ENCODE results near the gene HNRNPH3. TPM values are rescaled to one million over a fixed set of nuclear protein-coding genes. Genes with fewer than 3 reads are reported as not detected.

HNRNPH3 gene
- total and polyA plus RNA-seq, 3 donors from 2014 or later, result 87.9 to 220 (median 103) TPM

DNA sequence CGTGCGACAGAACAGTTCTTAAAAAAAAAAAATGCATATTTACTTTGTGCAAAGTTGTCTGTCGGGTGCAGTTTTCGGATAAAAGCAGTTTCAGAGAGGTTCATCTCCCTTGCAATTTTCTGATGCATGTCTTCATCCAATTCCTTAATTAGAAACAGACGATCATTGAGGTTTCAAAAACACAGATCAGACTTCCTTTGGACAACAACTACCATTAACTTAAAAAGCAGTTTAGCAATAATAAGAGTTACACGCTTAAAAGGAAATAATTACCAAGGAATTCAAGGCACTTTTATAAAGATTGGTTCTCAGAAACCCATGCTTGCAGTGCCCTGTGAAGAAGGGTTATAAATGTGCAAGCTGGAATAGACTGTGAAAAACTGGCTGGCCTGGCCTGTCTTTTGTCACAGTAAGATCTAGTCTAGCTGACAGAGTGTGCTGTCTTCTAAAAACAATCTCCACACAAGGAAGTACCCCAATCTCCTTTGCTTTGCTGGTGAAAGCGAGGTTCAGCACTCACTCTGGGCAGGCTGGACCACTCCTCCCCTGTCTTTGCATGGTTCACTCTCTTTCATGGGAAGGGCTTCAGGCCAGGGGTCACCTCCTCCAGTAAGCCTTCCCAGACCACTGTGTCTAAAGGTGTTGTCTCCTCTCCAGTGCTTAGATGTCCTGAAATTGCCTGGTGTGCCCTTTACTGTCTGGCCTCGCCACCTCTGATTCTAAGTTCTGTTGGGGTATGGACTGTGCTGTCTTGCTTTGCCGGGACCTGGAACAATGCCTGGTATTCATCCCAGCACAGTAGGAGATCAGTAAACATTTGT is 34.8 kb upstream of the HNRNPH3 start:
- Histone ChIP-seq H3K9me3 (no peaks in the 10 kb centered on the region), H3K27me3 (no peaks in the 10 kb centered on the region), H3K36me3 (ENCODE audit: low read depth, missing control alignments) (no peaks in the 10 kb centered on the region), H3K27ac (no peak overlapping the region), H3K4me1 (no peaks in the 10 kb centered on the region), H3K4me3 (no peak overlapping the region)
- intact Hi-C loops (cut with DNase I; ENCODE audit: low total_unique reads), result no loop called here
- WGBS, 2 donors, result 67% methylated on average over 9 of the region's 9 CpGs
- no peak for TF ChIP-seq CTCF (IDR thresholded peaks at IDR 0.05)
- TF ChIP-seq POLR2A (IDR thresholded peaks at IDR 0.05), result no peak
- no peak for DNase-seq

GRCh38 chr10:68301301-68301700 is 30.6 kb upstream of the HNRNPH3 start:
- WGBS, 2 donors, result 89 to 93% methylated on average over 3 of the region's 3 CpGs
- H3K9me3 ChIP-seq, result no peaks in the 10 kb centered on the region

DNA sequence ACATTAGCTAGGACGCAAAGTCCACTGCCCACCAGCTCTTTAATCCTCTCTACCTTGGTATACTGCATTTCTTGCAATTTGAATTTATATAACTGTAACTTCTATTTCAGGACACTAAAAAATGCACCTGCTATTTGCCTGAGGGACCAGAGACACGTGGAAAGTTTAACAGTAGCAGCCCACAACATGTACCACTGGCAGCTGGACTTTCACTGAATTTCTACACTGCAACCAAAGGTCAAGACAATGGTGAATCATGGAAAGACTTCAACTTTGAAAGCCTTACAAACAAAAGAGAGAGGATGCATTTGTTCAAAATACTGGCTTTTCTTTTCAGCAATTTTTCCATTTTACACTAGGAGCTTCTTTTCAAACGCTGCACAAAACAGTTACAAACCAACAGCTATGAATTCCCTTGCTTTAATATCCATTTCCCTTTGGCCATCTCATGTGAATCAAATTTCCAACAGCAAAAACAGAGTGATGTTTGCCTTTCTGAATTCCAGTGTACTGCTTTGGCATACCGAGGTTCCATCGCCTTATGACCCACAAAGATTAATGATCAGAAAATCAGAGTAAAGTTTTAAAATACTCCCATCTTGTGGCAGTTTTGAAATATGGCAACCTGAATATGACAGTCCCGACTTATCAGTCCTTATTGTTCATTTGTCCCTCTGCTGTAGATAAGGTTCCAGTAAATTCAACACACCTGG is 29.9 kb upstream of the HNRNPH3 start:
- Histone ChIP-seq H3K36me3 (ENCODE audit: low read depth, missing control alignments) (no peaks in the 10 kb centered on the region), H3K9me3 (no peaks in the 10 kb centered on the region), H3K27me3 (no peaks in the 10 kb centered on the region), H3K27ac (no peak overlapping the region), H3K4me3 (no peak overlapping the region), H3K4me1 (no peaks in the 10 kb centered on the region)
- intact Hi-C loops (cut with DNase I; ENCODE audit: low total_unique reads), result no loop called here
- TF ChIP-seq CTCF (IDR thresholded peaks at IDR 0.05) (peak; percentile 40 to 64 (median 56)), POLR2A (IDR thresholded peaks at IDR 0.05) (no peak)
- no peak for DNase-seq
- WGBS, 2 donors, result 52 to 57% methylated on average over 6 of the region's 6 CpGs

More at GRCh38 chr10:68301301-68301700, 30.6 kb upstream of the HNRNPH3 start:
- Histone ChIP-seq H3K27ac (no peak overlapping the region), H3K4me3 (no peak overlapping the region), H3K36me3 (ENCODE audit: low read depth, missing control alignments) (no peaks in the 10 kb centered on the region), H3K4me1 (no peaks in the 10 kb centered on the region), H3K27me3 (no peaks in the 10 kb centered on the region)
- no peak for DNase-seq
- intact Hi-C loops (cut with DNase I; ENCODE audit: low total_unique reads), result no loop called here
- no peak for TF ChIP-seq POLR2A (IDR thresholded peaks at IDR 0.05)
- TF ChIP-seq CTCF (IDR thresholded peaks at IDR 0.05), result no peak

DNA sequence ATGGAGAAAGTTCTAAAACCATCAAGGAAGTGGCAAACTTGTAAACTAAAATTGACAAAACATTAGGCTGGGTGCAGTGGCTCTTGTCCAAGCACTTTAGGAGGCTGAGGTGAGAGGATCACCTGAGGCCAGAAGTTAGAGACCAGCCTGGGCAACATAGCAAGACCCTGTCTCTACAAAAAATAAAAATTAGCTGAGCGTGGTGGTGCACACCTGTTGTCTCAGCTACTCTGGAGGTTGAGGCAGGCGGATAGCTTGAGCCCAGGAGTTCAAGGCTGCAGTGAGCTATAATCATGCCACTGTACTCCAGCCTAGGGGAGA is 29.4 kb upstream of the HNRNPH3 start:
- no peaks in the 10 kb centered on the region for H3K4me1 ChIP-seq
- H3K4me3 ChIP-seq, result no peak overlapping the region
- TF ChIP-seq CTCF (IDR thresholded peaks at IDR 0.05), result no peak
- no peak for TF ChIP-seq POLR2A (IDR thresholded peaks at IDR 0.05)
- no peaks in the 10 kb centered on the region for H3K36me3 ChIP-seq (ENCODE audit: low read depth, missing control alignments)
- no peaks in the 10 kb centered on the region for H3K27me3 ChIP-seq
- 39 to 73% methylated on average over 2 of the region's 2 CpGs for WGBS, 2 donors
- no peak for DNase-seq
- no peak overlapping the region for H3K27ac ChIP-seq
- no peaks in the 10 kb centered on the region for H3K9me3 ChIP-seq
- intact Hi-C loops (cut with DNase I; ENCODE audit: low total_unique reads), result no loop called here

Measured in testis (tissue), 3 donors.